HG02759 (cell line): ENCODE results near the gene IFI35.
"Not testable (repeated sequence)": the region's sequence is repeated elsewhere in the genome, so short reads cannot be mapped to it uniquely, and the experiment has no call there.

Source experiments
- ATAC-seq: cut with Tn5 transposase; IDR thresholded peaks from one replicate; pipeline ENCODE4 v1.9.1; 2021; ENCODE audit warnings: mild to moderate bottlenecking, moderate library complexity; ENCODE audit not compliant: unreplicated experiment

The IFI35 gene

DNA sequence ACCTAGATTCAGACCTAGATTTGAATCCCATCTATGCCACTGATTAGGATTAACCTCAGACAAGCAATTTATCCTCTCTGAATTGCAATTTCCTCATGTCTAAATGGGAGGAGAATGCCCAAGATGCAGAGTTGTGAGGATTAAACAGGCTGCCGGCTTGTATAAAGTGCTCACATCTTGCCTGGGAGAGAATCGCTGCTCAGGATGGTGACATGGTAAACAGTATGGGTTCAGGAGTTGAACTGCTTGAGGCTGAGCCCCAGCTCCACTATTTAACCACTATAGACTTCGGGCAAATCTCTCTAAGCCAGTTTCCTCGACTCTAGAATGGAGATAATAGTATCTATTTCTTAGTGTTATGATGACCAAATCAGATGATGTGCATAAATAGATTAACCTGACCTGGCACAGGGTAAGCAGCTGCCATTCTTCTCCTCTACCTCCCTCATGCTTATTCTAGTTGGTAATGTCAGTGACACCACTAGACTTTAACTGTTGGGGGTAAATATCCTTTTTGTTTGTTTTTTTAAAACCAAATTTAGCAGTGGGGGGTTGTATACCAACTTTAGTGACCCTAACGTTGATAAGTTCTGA is 9.1 kb upstream of the IFI35 start:
- ATAC-seq, result no peak

DNA sequence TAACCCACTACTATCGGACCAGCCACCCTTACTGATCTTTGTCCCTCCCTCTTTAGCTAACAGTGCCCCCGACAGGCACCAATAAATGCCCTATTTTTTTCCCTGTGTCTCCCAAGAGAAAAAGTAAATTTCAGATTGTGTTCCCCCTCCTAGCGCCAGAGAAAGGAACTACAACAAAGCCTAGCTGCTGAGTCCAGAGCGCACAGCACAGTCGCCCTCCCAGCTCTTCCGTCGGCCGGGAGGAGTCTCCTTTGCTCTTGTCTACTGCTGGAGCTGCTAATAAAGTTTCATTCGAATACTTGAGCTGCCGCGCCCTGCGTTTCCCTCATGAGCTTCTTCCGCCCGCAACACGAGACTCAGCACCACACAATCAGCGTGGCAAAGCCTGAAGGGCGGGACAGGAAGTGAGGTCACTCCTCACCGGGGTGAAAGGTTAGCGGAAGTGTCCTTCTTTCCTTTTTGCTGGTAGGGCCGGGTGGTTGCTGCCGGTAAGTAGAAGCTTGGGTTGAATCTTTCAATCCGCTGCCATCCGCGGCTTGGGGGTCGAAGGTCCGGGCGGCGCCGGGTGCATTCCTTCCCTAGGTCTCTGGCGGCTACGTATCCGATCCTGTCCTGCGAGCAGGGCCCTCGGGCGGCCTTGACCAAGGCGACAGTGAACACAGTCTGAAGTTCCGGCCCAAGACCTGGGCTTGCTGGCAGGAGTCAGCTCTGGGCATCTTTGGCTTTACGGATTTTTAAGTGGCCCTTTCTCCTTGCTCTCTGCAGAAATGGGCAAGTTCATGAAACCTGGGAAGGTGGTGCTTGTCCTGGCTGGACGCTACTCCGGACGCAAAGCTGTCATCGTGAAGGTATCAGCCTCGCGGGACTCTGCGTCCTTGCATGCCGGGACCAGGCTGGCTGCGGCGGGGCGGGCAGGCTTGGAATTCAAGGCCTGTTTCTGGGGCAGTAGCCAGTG is 8.3 kb upstream of the IFI35 start, which contains the start of gene RPL27:
RPL27 (plus strand) TSS at position 436 of the 955 bp plus-strand sequence; CDS start at position 768, 332 bp downstream.
- ATAC-seq, result peak; percentile 95

DNA sequence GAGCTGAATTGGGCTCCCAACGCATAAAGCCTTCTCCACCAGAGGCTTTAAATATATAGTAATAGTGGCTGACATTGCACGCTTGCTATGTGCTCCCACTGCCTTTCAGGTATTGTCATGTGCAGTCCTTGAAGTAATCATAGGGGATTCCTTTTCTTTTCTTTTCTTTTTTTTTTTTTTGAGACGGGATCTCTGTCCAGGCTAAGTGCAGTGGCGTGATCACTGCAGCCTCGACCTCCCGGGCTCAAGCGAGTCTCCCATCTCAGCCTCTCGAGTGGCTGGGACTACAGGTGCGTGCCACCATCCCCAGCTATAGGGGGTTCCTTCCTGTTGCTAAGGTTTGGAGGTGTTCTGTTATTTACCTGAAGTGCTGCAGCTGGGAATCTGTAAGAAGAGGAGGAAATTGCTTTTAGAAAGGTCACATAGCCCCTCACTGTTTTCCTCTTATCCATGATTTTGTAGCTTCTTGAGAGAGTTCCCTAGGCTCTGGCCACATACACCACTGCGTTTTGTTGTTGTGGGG is 7.5 kb upstream of the IFI35 start:
- ATAC-seq, result no peak

DNA sequence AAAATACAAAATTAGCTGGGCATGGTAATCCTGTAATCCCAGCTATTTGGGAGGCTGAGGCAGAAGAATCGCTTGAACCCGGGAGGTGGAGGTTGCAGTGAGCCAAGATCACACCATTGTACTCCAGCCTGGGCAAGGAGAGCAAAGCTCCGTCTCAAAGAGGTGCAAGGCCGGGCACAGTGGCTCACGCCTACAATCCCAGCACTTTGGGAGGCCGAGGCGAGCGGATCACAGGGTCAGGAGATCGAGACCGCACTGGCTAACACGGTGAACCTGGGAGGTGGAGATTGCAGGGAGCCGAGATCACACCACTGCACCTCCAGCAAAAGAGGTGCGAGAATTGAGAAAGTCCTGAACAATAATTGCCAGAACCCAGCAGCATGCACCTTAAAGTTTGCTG is 5.7 kb upstream of the IFI35 start:
- ATAC-seq, result not testable (repeated sequence)

DNA sequence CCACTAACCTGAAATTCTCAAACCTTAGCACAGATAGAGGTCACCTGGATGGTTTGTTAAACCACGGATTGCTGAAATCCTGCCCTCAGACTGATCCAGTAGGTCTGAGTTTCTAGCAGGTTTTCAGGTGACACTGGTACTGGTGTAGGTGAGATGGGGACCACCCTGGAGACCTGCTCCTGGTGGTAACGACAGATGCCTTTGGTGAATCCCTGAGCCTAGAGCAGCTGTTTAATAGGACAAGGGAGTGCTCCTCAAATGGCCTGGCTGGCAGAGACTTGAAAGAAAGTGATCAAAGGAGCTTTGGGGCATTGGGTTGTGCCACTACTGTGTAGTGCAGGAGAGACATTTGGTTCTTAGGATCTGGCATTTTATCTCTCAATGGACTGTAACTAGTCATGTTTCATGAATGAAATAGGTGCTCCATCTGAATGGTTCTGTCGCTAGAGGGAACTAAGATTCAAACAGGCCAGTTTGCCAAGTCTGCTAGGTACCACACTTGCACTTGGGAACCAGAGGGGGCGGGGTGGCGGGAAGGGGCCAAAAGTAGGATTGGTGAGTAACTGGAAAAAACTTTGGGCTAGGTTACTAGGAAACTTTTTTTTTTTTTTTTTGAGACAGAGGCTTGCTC is 2.9 kb upstream of the IFI35 start:
- ATAC-seq, result no peak

DNA sequence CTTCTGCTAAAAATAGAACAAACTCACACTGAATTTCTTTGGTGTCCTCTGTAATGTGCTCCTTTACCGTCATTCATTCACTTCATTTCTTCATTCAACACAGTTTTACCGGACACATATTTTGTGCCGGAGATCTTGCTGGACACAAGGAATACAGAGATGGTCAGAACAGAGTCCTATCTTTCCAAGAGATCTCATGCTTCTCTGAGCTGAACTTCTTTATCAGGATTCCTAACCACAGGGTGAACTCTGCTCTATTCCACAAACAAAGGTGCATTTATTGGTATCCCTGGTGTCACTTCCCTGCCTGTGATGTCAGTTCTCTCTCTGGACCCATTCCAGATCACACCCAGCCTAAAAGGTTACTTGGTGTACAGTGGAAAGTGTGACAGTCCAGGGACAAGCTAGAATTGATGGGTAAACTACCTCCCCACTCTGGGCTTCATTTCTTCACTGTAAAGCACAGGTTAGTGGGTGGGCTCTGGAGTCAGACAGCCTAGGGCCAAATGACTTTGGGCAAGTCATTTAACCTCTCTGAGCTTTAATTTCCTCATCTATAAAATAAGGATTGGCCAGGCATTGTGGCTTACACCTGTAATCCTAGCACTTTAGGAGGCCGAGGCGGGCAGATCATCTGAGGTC is 4.2 kb downstream of the IFI35 start:
- ATAC-seq, result no peak

DNA sequence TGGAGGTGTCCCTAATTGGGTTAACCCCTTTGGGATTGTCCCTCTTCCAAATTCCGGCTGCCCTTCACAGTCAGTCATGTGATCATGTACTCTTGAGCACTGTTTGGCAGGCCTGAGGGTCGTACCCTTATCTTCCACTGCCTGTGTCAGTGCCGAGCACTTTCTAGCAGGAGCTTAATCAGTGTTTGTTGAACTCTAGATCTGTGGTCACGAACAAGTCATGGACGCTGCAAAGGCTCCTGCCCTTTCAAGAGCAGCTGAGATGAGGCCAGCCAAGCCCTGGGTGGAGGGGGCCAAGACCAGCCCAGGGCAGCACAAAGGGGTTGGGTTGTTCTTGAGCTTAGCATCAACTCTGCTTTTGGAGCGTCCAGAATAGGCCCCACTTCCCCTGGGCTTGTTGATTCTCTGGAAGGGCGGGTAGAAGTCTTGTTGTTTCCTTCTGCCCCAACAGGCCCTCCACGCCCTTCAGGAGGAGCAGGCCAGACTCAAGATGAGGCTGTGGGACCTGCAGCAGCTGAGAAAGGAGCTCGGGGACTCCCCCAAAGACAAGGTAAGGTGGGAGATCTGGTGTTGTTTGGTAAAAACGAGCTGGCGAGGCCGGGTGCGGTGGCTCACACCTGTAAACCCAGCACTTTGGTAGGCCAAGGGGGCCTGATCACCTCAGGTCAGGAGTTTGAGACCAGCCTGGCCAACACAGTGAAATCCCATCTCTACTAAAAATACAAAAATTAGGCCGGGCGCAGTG is 5.3 kb downstream of the IFI35 start:
- ATAC-seq, result no peak

DNA sequence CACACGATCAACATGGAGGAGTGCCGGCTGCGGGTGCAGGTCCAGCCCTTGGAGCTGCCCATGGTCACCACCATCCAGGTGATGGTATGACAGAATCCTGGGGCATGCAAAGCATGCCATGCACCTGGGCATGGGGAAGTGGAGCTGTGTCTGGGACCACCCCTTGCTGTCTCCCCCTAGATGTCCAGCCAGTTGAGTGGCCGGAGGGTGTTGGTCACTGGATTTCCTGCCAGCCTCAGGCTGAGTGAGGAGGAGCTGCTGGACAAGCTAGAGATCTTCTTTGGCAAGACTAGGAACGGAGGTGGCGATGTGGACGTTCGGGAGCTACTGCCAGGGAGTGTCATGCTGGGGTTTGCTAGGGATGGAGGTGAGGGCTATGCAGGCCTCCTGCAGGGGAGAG is 6.7 kb downstream of the IFI35 start:
- ATAC-seq, result no peak

DNA sequence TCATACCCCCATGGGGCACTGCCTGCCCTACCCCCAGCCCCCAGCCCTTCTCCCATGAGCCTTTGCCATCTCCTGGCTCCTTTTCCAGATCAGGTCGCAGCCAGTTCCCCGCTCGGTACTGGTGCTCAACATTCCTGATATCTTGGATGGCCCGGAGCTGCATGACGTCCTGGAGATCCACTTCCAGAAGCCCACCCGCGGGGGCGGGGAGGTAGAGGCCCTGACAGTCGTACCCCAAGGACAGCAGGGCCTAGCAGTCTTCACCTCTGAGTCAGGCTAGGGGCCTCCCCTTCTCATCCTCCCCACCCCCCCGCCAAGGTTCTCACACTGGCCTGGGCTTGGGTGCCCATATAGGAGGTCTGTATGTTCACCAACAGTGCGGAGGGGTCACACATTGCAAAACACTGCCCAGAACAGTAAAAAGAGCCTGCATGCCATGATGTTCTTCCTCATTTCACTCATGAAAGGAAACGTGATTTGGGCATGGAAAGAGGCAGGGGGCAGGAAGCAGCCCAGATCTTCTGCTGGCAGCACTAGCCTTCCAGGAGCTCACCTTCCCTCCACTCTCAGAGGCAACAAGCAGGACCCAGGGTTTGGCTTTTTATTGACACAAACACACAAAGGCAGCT is 7.5 kb downstream of the IFI35 start:
- ATAC-seq, result no peak

DNA sequence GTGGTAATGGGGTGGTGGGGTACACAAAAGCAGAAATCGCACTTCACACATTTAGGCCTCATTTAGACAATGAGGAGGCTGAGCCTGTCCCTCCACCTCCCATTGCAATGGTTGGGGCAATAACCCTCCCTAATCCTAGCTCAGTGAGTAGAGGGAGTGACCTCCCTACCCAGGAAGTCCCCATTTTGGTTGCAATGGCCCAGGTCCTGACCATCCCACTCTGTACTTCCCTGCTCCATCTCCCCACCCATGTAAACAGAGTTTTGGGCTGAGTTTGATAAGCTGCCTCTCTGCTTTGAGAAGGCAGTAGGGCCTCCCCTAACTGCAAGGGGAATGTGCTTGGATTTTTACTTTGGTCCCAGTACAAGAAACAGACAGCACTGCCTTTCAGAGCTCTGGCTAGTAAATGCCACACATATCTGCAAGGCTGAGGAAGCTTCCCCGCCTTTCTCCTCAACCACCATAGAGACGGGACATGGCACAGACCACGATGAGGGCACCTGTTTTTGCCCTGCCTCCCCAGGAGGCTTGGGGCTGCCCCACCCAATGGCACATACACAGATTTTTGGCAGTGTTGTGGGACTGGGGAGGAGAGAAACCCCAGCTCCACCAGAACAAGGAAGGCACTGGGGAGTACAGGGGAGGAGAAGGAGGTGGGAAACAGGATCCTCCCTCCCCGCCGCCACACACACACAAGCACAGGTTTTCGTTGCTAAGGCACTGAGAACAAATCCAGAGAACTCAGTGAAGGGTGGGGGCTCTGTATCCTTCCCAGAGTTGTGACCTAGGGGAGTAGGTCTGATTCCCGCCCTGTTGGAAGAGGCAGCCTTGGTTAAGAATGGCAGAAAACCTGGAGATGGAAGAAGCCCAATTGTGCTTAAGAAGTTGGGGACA is 8.3 kb downstream of the IFI35 start:
- ATAC-seq, result no peak

DNA sequence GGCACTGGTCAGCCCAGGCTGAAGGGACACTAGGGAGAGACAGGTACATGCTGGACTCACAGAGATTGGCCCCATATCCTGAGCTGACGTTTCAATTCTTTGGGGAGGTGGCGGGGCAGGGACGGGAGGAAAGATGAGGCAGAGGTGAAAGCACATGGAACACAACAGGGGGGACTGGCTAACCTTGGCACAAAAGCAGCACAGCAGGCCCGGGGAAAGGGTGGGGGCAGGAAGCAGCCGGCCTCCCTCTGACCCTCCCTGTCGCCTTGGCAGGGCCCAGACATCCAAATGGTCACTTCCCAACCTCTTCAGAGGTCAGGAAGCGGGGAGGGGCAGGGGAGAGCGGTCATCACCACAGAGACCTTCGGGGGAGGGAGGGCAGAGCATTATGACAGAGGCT is 9.0 kb downstream of the IFI35 start:
- ATAC-seq, result no peak

DNA sequence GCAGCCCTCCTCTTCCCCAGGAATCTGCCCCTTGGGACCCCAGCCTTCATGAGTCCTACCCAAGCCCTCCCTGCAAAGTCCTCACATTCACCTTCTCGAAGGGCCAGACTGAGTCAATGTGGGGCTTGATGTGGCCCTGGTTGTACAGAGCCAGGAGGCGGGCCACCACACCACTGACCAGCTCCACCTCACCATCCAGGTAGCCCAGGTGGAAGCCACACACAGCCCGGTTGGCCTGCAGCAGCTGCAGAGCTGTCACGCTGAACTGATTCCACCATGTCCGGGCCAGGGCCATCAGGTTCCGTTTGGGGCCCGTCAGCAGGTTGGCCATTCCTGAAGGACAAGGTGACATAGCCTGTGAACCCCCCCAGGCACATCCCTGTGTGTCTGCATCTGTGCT is 9.6 kb downstream of the IFI35 start:
- ATAC-seq, result no peak

DNA sequence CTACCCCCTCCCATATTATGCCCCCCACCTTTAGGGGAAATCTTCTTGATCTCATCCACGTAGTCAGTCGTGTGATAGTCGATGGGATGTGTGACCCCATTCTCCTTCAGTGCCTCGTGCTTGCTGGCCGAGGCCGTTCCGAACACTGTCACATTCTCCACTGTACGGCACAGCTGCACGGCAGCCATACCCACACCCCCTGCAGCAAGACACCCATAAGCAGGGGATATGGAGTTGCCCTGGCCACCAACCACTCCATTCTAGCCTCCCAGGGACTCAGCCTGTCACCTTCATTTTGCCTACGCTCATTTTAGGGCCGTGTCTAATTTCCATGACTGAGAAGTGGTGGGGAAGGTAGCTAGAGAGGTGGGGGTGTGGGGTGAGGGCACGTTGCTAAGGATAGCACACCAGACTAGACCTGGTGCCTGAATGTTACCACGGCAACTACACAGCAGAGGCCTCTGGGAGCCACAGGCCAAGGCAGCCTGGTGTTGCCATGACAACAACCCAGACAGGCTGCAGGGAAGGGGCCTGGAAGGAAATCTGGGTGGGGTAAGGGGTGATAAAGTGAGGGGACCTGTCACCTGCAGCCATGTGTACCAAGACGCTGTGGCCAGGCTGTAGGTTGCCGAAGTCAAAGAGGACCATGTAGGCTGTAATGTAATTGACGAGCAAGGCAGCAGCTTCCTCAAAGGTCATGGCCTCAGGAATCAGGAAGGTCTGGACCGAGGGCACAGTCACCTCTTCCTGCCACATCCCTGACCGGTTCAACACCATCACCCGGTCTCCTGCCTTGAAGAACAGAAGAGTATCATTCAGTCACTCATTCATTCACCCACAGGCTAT is 11.6 kb downstream of the IFI35 start:
- ATAC-seq, result no peak

DNA sequence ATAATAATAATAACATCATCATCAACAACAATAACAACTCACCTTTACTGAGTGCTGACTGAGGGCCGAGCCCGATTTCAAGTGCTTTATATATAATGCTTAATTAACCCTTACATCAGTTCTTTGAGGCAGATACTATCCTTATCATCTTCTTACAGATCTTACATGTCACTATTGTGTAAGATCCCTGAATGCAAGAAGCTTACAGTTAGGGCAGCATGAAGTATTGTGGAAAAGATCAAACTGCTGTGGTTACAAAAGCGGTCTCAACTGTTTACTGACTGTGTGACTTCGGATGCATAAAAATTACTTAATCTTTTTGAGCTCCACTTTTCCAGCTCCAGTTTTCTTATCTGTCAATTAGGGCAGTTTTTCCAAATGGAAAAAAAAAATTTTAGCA is 12.3 kb downstream of the IFI35 start:
- ATAC-seq, result no peak

DNA sequence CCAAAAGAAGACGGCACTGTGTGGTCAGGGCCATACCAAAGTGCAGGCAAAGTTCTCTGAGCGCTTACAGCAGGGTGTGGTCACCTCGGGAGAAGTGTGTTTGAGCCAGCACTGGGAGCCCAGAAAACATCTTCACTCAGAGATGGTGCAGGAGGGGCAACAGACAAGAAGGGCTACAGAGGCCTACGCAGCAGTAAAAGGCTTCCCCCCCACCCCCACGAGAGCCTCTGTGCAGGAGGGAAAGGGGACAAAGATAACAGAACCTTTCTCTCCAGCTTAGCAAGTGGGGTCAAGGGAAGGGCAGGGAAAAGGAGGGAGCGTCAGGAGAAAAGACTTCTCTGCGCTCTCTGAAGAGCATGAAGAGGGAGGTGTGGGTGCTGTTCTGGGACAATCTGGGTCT is 12.8 kb downstream of the IFI35 start:
- ATAC-seq, result no peak

DNA sequence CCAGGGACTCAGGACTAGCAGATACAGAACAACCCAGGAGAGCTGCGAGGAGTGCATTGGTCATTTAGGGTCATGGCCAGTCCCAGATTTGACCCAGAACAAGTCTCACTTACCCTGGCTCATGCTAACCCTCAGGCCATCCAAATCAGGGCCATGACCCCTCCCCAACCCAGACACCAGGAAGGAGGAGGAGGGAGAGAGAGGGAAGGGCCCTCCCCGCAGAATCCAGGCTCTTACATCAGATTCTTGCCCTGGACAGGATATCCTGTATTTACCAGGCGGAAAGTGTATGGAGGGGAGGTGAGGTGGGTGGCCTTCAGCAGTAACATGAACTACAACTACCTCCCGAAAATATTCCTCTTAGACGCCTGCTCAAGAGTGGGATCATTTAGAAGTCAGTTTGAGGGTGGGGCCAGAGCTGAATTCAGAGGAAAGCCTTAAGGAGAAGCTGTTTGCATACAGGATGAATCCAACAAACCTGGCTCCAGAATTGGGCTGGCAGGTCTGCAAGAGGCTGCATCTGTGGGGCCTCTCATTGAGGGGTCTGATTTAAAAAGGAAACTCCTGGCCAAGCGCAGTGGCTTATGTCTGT is 13.5 kb downstream of the IFI35 start:
- no peak for ATAC-seq
